Stimulated activated CD4-positive, alpha-beta T cell treated with anti-CD3 and anti-CD28 coated beads, Interleukin-4, amount 100 ng/mL, for 4 hours (primary cell): ENCODE measurements around the gene NFIB.

Experiments
- DNase-seq, 2 experiments: peaks; one replicate each; pipeline ENCODE4 v3.0.0-alpha.2; 2020

NFIB gene

DNA sequence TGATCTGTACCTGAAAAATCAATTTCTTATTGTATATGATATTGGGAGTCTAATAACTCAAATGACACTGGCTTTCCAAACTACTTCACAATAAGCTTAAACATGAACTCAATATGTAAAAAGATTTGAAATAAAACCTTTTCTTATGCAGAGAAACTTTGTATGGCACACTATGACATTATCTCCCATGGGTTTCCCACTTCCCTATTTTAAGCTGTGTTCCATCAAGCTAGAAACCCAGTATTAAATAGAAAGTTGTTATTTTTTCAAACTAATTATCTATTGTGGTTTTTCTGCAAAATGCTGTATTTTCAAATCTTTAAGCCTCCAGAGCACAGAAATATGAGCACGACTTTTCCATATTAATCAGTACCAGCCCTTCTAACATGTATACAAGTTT lies 174.7 kb downstream of the NFIB start:
- DNase-seq: no peak

DNA sequence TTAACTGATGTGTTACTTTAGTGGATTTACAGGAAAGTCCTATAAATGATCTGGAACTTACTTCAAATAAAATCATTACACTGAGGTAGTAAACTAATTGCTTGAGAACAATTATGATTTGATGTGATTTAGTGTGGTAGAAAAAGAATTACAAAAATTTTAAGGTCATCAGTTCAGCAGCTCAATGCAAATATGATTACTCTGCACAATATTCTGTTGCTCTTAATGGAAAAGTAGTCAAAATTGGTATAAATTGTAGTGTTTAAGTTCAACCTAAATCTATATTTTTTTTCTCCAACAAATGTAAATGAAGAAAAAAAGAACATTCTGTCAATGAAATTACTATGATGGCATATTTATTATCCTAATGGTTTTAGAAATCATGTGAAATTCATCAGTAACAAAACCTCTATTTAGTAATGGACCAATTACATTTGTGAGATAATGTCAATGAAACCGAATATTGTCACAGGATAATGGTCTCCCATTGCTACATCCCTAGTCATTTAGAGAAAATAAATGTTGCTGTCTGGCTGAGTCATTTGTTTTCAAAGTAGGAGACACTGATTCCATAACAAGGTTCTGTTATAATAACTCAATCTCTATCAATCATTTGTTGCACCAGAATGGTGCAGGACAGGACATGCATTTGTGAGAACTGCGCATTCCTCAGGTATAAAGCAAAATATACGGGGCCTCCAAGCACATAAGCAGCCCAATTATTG lies 177.1 kb downstream of the NFIB start:
- DNase-seq: no peak

DNA sequence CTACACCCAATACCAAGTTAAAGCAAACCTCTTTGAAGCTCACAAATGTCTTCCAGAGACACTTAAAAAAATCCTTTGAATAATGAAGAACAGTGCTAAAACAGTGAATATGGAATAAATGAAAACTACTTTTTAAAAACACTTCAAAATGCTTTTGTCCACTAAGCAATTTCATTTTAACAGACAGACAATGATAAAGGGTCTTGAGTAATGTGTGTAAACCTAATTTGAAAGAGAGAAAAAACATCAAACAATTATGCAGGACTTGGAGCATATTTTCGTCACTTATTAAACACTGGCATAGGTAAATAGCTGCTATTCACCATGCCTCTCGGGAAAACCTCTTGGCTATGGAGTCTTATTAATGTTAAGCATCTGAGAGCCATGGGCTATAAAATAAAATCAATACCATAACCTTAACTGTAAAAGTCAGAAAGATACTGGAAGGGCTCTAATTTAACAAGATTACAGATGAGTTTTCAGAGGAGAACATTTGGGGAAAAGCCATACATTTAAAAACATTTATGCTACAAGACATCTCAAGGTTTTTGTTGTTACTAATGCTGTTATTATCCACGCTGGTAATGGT lies 177.8 kb downstream of the NFIB start:
- DNase-seq: no peak

DNA sequence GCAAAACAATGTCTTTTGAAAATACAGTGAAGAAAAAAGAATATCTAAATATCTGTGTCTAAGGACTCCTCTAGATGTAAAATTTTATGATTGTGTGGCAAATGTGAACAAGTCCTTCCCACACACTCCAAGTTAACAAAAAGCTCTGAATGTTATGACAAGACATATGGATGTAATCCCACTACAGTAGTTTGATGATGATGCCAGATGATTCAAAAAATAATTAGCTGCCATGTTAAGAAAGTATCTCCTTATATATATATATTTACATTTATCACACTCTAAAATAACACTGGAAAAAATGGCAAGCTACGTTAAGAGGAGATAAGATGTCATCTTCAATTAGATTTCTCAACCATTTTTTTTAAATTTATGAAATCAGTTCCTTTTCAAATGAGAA lies 178.5 kb downstream of the NFIB start:
- no peak for DNase-seq

DNA sequence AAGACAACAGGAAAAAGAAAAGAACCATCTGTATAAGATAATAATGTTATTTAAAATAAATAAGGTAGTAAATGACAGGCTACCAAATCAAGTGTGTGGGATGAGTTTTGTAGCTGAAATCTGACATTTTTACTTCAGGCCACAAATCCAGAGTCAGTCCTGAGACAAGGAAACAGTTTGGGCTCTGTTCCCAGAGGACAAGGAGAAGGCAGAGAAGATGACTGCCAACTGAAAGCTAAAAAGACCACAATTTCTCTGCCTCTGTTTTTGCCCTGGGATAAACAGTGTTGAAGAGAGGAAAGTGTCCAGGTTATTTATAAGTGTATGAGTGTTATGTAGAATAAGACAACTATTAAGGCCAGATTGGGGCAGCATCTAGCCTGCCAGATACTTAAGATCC lies 180.5 kb downstream of the NFIB start:
- DNase-seq: no peak

DNA sequence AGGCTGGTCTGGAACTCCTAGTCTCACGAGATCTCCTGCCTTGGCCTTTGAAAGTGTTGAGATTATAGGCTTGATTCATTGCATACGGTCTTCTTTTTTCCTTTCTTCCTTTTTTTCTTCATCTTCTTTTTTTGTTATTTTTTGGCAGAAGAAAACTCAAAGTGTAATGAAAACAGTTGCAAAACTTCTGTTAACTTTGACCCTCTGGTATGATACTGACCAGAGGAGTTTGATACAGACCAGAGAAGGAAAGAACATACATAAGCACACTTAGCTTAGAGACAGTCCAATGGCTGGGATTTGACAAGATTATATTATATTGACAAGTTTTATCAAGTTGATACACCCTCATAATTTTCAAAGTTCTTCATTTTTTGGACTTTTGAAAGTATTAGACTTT lies 181.2 kb downstream of the NFIB start:
- DNase-seq: no peak

DNA sequence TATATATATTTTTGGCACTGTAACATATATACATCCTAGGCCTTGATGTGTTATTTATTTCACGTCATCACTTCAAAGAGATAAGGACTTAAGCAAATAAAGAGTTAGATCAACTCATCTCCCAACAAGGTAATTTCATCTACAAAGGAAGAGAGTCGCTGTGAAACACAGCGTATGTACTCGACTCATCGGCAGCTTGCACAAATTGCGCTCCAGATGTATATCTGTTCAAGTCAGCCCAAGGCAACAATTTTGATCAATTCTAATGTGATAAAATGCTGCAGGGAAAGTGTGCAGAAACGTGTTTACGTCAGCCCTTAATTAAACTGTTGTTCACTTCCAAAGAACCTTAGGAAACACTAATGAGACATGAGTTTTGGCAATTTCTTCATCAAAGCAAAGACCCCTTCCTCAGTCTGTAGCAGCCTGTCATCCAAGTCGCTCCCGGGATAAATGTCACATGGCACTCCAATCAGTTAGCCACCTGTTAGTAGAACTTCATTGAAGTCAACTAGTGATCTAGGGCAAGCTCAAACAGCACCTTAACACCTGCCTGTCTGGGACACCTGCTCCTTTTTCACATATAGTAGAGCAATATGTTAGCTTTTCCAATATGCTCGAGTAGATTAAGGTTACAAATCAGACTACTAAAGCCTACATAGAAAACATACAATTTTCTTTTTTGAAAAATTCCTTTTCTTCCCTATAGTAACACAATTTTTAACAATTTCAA lies 182.4 kb downstream of the NFIB start:
- DNase-seq: no peak

DNA sequence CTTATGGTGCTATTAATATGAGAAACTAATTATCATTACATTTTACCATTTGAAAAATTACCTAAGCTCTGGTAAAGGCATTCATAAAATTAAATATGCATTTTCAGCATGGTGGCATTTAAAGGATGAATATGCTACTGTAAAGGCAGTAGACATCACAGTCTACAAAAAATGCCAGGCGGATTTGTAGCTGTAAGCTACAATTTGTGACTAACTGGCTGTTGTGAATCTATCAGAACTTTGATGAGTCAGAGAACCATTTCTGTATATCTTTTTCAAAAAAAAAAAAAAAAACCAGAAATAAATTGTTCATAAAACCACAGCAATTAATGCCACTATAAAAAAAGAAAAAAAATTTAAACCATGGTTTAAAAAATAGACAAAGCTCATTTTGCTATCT lies 186.3 kb downstream of the NFIB start:
- no peak for DNase-seq

DNA sequence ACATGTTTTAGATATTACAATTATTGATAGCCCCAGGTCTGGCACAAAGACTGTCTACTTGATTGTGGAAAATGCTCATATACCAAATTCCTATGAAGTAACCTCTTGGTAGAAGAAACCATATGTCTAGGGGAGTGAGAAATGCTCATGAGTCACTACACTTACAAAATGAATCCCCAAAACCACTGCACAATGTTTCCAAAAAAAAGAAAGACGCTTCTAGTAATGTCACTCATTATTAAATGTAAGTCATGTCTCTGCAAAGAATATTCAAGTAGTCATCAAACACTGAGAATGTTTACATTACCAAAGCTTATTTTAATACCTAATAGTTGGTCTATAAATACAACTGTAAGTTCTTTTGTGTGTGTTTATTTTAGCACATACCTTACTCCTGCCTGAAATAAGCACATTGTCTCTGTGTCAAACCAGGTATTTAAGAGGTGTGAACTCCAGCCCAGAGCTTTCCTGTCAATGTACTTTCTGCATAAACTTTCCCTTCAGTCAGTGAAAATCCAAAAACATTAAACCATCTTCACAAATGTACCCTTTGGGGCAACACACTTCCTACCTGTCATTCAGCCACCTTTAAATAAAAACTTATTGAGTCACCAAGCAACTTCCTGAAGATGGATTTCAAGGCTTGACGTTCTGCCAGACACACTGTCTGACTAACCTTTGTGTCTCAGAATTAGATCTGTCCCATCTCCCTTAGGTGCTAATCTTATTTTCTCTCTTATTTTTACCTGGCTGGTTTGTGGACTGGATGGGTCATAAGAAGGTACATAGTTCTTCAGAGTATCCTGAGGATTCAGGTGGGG lies 194.0 kb downstream of the NFIB start:
- DNase-seq: no peak

DNA sequence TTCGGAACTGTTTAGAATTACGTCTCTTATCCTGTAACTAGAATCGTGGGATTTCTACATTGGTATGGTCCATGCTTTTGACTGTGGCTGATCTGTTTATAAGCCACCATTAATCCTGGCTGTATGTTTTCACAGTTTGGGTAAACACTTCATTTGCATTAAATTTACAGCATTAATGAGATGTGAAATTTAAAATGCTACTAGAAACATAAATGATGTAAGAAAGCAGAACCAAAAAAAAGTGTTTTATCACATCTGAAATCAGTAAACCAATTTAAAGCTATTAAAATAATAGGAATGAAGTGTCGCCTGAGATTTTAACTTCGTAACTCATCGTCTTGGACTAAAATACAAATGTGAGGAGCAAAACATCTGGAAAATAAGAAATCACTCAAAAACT lies 201.7 kb downstream of the NFIB start:
- no peak for DNase-seq

DNA sequence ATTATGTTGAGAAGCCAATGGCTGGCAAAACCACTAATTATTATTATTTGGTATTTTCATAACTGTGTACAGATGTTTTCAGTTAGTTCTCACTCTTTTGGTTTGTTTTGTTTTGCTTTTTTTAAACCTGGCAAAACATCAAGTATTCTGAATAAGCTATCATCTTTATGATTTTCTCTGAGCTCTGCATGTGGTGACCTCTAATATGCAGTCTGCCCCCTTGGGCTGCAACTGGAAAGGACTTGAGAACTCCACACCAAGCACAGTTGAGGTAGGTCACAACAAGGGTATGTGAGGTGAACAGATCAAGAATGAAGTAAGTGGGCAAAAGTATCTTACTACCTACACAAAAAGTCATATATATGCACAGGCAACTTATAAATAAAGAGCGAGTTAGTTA lies 202.2 kb downstream of the NFIB start:
- DNase-seq: no peak

DNA sequence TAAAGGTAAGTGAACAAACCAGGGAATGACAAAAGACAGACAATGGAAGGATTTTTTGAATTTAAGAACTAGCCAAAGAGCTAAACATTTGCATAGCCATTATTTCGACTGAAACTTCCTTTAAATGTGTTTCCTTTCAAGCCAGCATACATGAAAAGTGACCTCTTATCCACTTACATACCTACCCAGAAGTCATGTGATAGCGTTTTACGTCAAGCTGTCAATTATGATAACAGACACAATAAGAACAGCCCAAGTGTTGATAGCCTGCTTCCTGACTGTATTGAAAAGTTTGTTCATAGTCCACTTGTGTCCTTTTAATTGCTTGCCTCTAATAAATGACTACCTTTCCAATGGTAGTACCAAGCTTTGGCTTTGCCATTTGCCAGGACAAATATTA lies 206.0 kb downstream of the NFIB start:
- DNase-seq: no peak

DNA sequence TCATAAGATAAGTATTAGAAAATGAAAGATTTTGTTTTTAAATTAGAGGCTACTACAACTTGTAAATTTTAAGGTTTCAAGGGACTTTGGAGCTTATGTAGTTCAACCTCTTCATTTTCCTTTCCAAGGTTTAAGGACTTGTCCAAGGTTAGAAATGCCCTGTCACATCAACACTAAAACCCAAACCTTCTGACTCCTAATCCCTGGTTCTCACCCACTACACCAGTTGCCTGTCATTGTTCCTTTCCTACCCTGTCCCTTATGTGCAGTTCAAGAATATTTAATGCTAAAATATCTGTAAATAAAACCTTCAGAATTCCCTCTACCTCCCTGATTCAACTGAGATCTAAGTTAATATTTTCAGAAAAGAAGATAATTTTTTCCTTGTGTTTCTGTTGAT lies 206.4 kb downstream of the NFIB start:
- no peak for DNase-seq

DNA sequence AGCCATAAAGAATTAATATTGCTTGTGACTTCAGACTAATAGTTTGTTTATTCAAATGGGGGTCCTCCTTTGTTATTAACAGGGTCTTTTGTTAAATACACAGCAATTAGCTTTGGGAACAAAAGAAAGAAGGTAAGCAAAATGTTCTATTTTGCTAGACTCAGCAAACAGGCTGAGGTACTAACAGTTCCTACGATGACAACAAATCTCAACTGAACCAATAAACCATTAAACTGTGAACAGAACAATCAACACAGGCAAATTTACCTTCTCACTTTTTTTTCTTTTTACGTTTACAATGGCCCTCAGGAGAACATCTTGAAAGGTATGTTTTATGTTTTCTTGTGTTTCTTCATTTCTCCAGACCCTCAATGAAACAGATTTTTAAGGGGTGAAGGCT lies 207.2 kb downstream of the NFIB start:
- DNase-seq: no peak

DNA sequence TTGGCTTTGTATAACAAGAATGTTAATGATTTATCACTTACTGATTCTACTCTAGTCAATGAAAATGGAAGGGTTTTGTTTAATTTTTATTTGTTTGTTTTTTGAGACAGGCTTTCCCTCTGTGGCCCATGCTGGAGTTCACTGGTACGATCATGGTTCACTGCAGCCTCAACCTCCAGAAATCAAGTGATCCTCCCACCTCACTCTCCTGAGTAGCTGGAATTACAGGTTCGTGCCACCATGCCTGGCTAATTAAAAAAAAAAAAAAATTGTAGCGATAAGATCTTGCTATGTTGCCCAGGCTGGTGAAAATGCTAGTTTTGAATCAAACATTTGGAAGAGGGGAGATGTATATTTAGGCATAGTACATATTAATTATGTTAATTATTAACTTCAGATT lies 209.4 kb downstream of the NFIB start:
- DNase-seq: no peak

DNA sequence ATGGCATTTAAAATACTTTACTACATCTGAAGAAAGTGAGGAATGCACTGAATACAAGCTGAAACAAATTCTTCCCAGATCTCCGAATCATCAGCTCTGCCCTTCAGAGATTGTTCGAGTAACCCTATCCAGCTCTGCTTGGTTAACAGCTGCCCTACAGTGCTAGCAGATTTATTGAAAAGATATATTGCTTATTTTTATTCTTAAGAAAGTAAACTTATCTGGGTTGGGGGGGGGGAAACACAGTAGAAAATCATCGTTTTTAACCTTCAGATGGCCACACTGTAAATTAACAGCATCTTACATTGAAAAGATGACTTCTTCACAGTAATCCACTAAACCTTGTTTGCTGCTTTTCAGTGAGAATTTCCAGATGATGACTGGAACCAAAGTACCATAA lies 210.8 kb downstream of the NFIB start:
- DNase-seq: no peak

DNA sequence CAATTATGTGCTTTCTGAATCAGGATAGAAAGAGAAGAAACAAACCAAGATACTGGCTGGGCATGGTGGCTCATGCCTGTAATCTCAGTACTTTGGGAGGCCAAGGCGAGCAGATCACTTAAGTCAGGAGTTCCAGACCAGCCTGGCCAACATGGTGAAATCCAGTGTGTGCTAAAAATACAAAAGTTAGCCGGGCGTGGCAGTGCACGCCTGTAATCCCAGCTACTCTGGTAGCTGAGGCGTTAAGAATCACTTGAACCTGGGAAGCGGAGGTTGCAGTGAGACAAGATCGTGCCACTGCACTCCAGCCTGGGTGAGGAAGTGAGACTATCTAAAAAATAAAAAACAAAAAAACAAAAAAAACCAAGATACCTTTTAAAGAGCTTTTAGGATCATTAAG lies 214.2 kb downstream of the NFIB start:
- DNase-seq: no peak

DNA sequence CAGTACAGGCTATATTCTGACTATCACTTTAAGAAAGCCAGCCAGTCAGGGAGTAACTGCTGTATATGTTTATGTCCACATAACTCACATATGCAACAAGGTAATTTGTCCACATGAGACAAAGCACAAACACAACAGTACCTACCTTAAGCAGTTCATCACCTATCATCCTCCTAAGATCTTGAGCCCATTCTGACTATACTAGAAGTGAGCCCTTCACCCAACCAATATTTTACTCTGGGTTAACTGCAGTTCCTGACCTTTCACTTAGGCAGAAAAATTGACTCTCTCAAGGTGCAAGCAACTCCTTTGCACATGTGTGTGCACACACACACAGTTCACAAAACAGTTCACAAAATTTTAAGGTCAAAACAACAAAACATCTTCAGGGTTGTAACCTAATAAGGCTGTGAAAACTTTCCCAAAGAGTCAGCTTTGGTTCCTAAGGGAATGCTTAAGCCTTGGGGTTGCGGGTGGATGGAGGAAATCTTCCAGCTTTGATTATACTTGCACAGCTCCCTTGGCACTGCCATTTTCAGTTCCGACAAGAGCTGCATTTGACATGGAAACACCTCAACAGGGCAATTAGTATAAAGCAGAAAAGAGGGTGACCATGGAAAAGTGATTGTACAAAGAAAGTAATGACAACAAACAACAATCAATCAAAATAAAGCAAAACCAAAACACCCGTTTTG lies 215.3 kb downstream of the NFIB start:
- no peak for DNase-seq

DNA sequence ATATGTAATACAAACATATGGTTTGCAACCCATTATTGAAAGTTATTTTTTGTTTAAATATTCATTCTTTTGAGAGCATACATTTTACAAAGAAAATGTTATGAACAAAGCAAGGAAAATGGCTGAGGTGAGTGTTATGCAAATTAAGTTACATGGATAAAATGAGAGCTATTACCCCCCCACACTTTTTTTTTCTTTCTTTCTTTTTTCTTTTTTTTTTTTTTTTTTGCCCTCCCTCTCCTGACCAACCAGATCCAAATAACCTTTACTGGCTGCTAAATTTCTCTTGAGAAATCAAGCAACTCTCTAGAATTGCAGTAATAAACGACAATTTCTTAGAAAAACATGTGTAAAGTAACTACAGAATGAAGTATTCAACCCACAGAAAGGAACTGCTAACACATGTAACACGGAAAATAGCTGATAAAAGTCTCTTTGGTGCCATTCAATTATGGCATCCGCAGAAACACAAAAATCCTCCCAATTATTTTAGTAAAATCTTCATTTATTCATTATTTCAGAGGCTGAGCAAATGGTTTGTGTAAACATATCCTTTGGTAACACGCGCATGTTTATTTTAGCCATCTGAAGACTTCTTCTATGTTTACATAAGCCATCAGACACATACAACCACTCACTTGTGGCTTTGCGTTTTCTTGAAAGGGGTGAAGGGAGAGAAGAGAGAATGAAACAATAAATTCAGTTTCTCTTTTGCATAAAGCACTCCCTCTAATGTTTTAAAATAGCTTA lies 216.1 kb downstream of the NFIB start:
- DNase-seq: no peak

DNA sequence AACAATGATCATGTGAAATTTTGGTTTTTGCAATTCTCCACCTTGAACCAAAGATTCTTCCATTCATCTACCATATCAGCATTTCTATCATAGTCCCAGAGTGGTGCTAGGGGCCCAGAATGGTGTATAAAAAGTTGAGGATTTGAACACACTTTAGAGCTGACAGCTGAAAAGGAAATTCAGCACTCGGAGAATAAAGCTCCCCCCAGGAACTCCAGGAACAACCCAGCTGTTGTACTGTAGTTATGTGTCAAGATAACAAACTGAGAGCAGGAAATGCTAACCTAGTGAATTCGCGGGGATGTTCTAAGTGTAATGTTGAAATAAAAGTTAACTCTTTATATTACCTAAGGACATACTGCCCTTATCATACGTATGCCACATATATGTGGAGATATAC lies 216.7 kb downstream of the NFIB start:
- no peak for DNase-seq

DNA sequence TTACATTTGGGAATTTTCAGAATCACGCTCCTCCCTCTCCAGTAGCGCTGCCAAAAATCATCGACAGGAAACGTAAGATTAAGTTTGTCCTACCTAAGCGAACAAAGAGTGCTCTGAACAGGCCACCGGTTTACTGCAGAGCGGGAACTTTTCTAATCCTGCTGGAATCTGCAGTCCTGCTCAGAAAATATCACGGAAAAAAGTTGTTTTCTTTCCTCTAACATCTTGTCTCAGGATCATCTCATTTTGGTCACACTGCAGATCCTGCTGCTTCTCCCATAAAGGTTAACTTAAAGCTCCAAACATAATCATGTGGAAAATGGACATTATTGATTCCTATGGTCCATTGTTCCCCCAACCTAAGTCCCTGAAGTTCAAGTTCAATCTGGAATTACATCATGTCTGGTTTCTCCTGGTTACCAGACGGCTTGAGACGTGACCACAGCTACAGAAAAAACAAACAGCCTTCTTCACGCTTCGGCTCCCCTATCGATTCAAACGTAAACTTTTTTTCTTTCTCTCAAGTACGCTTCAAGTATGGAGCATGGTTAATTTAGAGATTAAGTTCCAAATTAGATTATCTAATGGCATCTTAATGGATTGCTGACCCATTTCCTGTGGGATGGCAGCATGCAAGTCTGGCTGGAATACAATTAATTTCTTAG lies 217.6 kb downstream of the NFIB start:
- DNase-seq: no peak

DNA sequence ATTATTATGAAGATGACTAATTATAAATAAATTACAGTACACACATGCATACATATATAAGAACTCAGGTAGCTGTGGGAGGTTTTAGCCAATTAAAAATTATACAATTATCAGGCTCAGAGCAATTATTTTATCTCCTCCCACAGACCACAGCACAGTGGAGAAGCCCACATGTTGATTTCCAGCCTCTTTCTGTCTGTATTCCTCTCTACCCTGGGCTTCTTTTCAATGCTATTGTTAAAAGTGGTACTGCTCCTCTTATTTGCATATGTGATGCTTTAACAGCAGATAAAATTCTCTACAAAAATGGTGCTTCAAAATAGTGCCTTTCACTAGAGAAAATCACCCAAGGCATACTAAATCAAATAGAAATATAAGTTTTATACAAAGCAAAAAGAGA lies 218.7 kb downstream of the NFIB start:
- no peak for DNase-seq
